HFF-Myc (cell line): ENCODE measurements around the gene ATP5F1A.
"Not testable (repeated sequence)": the region's sequence is repeated elsewhere in the genome, so short reads cannot be mapped to it uniquely, and the experiment has no call there.

ENCODE experiments used
- DNase-seq: peaks from one replicate; pipeline ENCODE4 v3.0.0-alpha.2; 2011; ENCODE audit warnings: low read depth; ENCODE audit errors: extremely low read depth
- H3K4me3 ChIP-seq: replicated peaks from 2 replicates; pipeline ENCODE4 v1.5.1; 2011; ENCODE audit warnings: low read depth, mild to moderate bottlenecking, control low read depth, low read length
- TF ChIP-seq, protein P1 (sequence below): IDR thresholded peaks from 2 replicates; pipeline ENCODE4 v1.5.1; 2012; ENCODE audit warnings: mild to moderate bottlenecking, low read depth, low read length, control low read depth; ENCODE audit errors: missing control alignments

ATP5F1A gene

DNA sequence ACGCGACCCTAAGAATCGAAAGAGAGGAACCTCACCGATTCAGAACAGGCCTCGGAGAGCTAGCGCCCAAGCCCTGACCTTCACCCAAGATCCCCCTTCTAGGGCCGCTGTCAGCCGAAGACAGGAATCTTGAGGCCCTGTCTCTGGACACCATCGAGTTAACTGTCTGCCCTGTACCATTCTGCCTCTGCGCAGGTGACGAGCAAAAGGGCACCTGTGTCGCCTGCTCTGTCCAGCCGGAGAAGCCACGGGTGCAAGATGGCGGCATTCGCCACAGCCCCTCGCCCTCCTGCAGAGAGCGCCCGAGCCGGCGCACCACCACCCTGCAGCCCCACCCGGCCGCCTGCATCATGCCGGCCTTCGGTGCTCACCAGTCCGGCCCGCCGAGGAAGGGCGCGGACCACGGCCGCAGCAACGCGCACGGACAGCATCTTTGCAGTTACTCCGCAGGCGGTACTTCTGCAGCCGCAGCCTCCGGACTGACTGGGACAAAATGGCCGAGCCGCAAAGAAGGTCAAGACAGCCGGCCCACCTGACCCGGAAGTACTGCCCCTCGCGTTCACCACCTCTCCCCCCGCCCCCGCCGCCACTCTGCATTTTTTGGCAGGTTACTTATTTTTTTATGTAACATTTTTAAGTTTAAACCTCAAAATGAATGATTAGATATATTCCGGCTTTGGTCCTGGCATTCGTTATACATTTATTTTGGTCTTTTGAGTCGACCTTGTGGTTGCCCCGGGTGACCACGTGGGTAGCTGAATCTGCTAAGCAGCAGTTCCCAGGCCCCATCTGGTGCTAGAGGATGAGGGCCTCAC, at the start of gene ATP5F1A:
ATP5F1A (minus strand) TSS at position 496 of the 815 bp plus-strand sequence; CDS start at position 431, 65 bp downstream.
- DNase-seq: peak; percentile 39
- H3K4me3 ChIP-seq: peak within 1 kb of the TSS; percentile 82
- TF ChIP-seq, protein P1, sequence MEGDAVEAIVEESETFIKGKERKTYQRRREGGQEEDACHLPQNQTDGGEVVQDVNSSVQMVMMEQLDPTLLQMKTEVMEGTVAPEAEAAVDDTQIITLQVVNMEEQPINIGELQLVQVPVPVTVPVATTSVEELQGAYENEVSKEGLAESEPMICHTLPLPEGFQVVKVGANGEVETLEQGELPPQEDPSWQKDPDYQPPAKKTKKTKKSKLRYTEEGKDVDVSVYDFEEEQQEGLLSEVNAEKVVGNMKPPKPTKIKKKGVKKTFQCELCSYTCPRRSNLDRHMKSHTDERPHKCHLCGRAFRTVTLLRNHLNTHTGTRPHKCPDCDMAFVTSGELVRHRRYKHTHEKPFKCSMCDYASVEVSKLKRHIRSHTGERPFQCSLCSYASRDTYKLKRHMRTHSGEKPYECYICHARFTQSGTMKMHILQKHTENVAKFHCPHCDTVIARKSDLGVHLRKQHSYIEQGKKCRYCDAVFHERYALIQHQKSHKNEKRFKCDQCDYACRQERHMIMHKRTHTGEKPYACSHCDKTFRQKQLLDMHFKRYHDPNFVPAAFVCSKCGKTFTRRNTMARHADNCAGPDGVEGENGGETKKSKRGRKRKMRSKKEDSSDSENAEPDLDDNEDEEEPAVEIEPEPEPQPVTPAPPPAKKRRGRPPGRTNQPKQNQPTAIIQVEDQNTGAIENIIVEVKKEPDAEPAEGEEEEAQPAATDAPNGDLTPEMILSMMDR: no peak

DNA sequence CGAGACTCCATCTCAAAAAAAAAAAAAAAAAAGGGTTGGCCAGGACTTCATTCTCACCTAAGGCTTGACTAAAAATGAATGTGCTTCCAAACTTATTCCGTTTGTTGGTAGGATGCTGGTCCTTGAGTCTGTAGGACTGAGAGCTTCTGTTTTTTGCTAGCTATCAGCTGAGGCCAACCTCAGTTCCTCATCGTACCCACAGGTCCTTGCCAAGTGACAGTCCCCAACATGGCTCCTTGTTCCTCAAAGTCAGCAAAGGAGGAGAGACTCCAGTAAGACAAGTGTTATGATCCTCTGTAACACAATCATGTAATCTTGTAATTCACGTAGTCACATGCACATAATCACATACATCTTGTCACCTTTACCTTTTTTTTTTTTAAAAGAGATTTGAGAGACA, 43.1 kb upstream of the ATP5F1A start:
- no peak for DNase-seq
- TF ChIP-seq, protein P1: no peak
- H3K4me3 ChIP-seq: no peak overlapping the region

DNA sequence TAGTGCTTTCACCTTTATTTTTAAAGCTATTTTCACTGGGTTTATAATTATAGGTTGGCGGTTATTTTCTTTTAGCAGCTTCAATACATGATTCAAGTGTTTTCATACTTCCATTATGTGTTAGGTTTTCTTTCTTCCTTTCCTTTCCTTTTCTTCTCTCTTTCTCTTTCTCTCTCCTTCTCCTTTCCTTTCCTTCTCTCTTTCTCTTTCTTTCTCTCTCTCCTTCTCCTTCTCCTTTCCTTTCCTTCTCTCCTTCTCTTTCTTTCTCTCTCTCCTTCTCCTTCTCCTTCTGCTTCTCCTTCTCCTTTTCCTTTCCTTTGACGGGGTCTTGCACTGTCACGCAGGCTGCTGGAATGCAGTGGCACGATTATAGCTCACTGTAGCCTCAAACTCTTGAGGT, 42.1 kb upstream of the ATP5F1A start:
- no peak overlapping the region for H3K4me3 ChIP-seq
- TF ChIP-seq, protein P1: no peak
- DNase-seq: no peak

DNA sequence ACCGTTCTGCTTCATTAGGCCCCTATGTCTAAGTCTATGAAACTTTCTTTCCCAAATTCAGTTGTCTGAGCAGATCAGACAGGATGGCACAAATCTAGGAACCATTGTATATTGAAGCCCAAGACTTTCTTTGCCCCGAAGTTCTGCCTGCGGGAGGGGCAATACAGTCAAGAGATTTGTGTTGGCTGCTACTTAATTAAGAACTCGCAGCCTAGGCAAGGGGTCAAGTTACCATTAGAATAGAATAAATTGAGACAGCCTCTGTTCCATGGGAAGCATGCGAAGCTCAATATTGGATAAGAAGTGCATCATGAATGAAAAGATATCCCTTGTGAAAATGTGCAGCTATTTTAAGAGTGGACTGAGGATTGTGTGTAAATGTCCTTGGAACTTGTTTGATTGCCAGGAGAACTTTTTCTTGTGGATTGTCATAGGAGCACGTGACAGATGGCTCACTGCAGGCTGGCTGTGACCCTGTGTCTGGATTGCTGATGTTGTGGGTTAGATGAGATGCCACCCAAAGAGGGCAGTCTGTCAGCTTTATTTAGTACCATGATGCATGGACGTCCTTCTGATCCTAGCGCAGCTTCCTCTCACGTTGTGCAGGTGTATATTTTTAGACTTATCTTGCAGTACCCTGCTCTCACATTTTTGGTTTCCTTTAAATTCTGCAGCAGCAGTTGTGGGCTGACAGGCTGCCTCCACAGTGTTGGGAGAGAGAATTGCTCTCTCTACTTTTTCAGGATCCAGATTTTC, 37.0 kb upstream of the ATP5F1A start:
- DNase-seq: no peak

DNA sequence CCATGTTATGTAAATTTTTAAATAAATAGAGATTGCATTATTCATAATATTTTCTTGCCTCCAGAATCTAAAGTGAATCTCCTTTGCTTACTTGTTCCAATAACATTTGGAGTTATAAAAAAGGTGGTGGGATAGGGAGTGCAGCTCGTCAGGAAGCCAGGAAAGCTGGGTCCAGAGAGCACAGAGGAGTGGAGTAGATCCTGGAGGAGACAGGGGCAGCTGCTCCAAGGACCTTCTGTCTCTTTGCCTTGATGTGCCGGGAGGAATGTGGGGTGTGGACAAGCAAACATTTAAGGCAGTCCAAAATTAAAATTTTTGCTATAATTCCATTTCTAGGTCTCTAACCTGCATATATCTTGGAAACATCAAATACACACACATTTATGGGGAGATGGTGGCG, 35.4 kb upstream of the ATP5F1A start:
- TF ChIP-seq, protein P1: no peak
- no peak for DNase-seq
- H3K4me3 ChIP-seq: no peak overlapping the region

More for the DNA sequence above, 37.0 kb upstream of the ATP5F1A start:
- H3K4me3 ChIP-seq: no peak overlapping the region
- TF ChIP-seq, protein P1: no peak

DNA sequence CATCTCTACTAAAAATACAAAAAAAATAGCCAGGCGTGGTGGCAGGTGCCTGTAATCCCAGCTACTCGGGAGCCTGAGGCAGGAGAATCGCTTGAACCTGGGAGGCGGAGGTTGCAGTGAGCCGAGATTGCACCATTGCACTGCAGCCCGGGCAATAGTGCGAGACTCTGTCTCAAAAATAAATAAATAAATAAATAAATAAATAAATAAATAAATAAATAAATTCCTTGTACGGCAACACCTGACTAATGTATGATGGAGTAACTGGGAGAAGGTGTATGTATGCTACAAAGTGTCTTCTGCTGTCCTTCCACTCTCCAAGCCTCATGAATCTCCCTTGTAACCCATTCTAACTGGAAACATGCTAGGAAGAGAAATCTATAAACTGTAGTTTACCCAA, 32.5 kb upstream of the ATP5F1A start:
- DNase-seq, H3K4me3 ChIP-seq: not testable (repeated sequence)

DNA sequence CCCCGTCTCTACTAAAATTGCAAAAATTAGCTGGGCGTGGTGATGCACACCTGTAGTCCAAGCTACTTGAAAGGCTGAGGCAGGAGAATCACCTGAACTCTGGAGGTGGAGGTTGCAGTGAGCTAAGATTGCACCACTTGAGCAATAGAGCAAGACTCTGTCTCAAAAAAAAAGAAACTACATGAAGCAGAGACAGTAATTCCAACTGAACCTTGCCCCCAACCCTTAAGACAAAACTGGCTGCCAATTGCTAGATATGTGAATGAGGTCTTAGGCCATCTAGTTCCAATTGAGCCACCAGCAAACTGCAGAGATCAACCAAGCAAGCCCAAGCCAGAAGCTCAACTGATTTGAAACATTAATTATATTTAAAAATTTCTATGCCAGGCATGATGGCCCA, 32.0 kb upstream of the ATP5F1A start:
- no peak overlapping the region for H3K4me3 ChIP-seq
- TF ChIP-seq, protein P1: no peak
- DNase-seq: no peak

DNA sequence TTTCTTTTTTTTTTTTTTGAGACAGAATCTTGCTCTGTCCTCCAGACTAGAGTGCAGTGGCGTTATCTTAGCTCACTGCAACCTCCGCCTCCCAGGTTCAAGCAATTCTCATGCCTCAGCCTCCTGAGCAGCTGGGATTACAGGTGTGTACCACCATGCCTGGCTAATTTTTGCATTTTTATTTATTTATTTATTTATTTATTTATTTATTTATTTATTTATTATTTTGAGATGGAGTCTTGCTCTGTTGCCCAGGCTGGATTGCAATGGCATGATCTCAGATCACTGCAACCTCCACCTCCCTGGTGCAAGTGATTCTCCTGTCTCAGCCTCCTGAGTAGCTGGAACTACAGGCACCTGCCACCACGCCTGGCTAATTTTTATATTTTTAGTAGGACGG, 28.5 kb upstream of the ATP5F1A start:
- not testable (repeated sequence) for H3K4me3 ChIP-seq, DNase-seq
